Kidney (tissue), 14 donors: ENCODE measurements around the gene ZNF578. TPM values are rescaled to one million over a fixed set of nuclear protein-coding genes. Genes with fewer than 3 reads are reported as not detected.
"Not testable (repeated sequence)": the region's sequence is repeated elsewhere in the genome, so short reads cannot be mapped to it uniquely, and the experiment has no call there.

Source experiments
- DNase-seq, 5 donors: peaks; one replicate each; pipeline ENCODE4 v3.0.0-alpha.2; 2013 to 2020
- FAIRE-seq: peaks from 2 replicates; lab custom pipeline; 2012; peaks lifted over from hg19 to GRCh38; lab: Jason Lieb, UNC
- H3K27ac ChIP-seq, 2 donors: one replicate each; pipeline ENCODE4 v1.7.0; 2013; ENCODE audit warnings: low read depth in 2 of 2, low read length in 2 of 2, inconsistent platforms in 1 of 2
- H3K27me3 ChIP-seq: one replicate; pipeline ENCODE4 v1.7.1; 2013; ENCODE audit warnings: low read length, inconsistent platforms; ENCODE audit not compliant: control insufficient read depth, insufficient read depth
- H3K36me3 ChIP-seq, 3 donors: one replicate each; pipeline versions ENCODE4 v1.7.0 to v1.7.1; 2013; ENCODE audit warnings: low read length in 3 of 3, control low read depth in 1 of 3, inconsistent platforms in 1 of 3; ENCODE audit not compliant: insufficient read depth in 3 of 3, control insufficient read depth in 2 of 3
- H3K4me1 ChIP-seq, 3 donors: one replicate each; pipeline versions ENCODE4 v1.7.0 to v1.7.1; 2013; ENCODE audit warnings: low read length in 3 of 3, inconsistent platforms in 1 of 3, low read depth in 1 of 3; ENCODE audit not compliant: control insufficient read depth in 2 of 3, insufficient read depth in 2 of 3
- H3K4me3 ChIP-seq, 3 donors: one replicate each; pipeline versions ENCODE4 v1.7.0 to v1.8.1; 2013; ENCODE audit warnings: low read length in 3 of 3, control low read depth in 1 of 3, inconsistent platforms in 1 of 3
- H3K9ac ChIP-seq, 3 donors: one replicate each; pipeline versions ENCODE4 v1.7.0 to v1.7.1; 2013; ENCODE audit warnings: low read length in 3 of 3, control low read depth in 1 of 3, inconsistent platforms in 1 of 3
- H3K9me3 ChIP-seq, 3 donors: one replicate each; pipeline versions ENCODE4 v1.7.0 to v1.7.1; 2013; ENCODE audit warnings: low read length in 3 of 3, control low read depth in 1 of 3, inconsistent platforms in 1 of 3; ENCODE audit not compliant: control insufficient read depth in 2 of 3, insufficient read depth in 1 of 3
- intact Hi-C: fragments of 100-400 bp; cut with DNase I; formaldehyde crosslinking; loops from one replicate; pipeline ENCODE4 v1.11.1; 2022
- polyA plus RNA-seq: library from polyadenylated mRNA; stranded (reverse); fragments of 350-450 nt; fragmentation: Illumina TruSeq; extraction: RNeasy Lipid Tissue Mini Kit (QIAGEN cat#74804); gene quantifications from one replicate; pipeline ENCODE4 v1.2.3, GENCODE V29; 2014; ENCODE audit warnings: low read depth, low replicate concordance; ENCODE audit not compliant: insufficient read depth
- total RNA-seq: library from RNA; stranded (reverse); fragmentation: NEBNext Ultra II Directional; extraction: Animal tissue kit (Norgen Biotek cat#: 25700); gene quantifications from one replicate; pipeline ENCODE4 v1.2.1, GENCODE V29; 2021
- TF ChIP-seq, protein P1 (sequence below): IDR thresholded peaks from 3 replicates; pipeline ENCODE4 v1.5.1; 2012; ENCODE audit warnings: mild to moderate bottlenecking, moderate library complexity, borderline replicate concordance; ENCODE audit not compliant: insufficient read depth; ENCODE audit errors: extremely low read depth
- donor health status: control.
- donor health status: control.
- donor health status: control.
- donor health status: control.
- donor health status: control.
- donor health status: DM: yes; HTN: yes; CAD: no.
- donor health status: Normal renal cell carcinoma (clear cell type).

ZNF578 gene
- total and polyA plus RNA-seq, 2 donors from 2014 or later: 0.69 to 3.7 TPM

DNA sequence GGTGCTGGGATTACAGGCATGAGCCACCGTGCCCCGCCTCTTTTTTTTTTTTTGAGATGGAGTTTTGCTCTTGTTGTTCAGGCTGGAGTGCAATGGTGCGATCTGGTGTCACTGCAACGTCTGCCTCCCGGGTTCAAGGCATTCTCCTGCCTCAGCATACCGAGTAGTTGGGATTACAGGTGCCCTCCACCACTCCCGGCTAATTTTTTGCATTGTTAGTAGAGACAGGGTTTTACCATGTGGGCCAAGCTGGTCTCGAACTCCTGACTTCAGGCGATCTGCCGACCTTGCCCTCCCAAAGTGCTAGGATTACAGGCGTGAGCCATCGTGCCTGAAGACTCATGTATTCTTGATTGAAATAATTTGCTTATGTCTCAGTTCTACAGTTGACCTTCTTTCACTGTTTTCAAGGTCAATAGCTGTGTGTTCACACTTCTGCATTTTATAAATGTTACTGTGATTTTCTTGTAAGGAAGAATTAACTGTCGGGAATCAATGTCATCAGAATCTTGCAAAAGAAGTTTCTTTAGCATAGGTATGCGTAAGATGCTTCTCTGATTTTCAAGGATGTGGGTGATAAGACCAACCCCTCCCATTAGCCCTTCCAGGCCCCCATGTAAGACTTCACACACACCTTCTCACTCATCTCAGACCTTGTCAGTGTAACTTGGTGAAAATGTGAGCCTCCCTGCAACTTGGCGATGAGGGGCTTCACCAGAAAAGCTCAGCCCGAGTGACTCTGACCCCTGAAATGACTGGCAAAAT, 104.1 kb downstream of the ZNF578 start:
- TF ChIP-seq, protein P1, sequence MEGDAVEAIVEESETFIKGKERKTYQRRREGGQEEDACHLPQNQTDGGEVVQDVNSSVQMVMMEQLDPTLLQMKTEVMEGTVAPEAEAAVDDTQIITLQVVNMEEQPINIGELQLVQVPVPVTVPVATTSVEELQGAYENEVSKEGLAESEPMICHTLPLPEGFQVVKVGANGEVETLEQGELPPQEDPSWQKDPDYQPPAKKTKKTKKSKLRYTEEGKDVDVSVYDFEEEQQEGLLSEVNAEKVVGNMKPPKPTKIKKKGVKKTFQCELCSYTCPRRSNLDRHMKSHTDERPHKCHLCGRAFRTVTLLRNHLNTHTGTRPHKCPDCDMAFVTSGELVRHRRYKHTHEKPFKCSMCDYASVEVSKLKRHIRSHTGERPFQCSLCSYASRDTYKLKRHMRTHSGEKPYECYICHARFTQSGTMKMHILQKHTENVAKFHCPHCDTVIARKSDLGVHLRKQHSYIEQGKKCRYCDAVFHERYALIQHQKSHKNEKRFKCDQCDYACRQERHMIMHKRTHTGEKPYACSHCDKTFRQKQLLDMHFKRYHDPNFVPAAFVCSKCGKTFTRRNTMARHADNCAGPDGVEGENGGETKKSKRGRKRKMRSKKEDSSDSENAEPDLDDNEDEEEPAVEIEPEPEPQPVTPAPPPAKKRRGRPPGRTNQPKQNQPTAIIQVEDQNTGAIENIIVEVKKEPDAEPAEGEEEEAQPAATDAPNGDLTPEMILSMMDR: no peak
- Histone ChIP-seq H3K4me1 (no peaks in the 10 kb centered on the region), H3K9ac (no peak overlapping the region), H3K9me3 (peaks cover 9 to 42% (median 26%) of the 10 kb centered on the region in 3 donors), H3K36me3 (peaks cover 25 to 37% (median 29%) of the 10 kb centered on the region in 3 donors), H3K27me3 (no peaks in the 10 kb centered on the region), H3K27ac (no peak overlapping the region), H3K4me3 (no peak overlapping the region)
- intact Hi-C loops: no loop called here
- DNase-seq (no peak), FAIRE-seq (no peak)

DNA sequence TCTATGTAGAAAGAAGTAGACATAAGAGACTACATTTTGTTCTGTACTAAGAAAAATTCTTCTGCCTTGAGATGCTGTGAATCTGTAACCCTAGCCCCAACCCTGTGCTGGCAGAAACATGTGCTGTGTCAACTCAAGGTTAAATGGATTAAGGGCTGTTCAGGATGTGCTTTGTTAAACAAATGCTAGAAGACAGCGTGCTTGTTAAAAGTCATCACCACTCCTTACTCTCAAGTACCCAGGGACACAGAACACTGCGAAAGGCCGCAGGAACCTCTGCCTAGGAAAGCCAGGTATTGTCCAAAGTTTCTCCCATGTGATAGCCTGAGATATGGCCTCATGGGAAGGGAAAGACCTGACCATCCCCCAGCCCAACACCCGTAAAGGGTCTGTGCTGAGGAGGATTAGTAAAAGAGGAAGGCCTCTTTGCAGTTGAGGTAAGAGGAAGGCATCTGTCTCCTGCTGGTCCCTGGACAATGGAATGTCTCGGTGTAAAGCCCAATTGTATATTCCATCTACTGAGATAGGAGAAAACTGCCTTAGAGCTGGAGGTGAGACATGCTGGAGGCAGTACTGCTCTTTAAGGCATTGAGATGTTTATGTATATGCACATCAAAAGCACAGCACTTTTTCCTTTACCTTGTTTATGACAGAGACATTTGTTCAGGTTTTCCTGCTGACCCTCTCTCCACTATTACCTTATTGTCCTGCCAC, 105.5 kb downstream of the ZNF578 start:
- DNase-seq, H3K4me1 ChIP-seq, intact Hi-C loops, H3K4me3 ChIP-seq, H3K27me3 ChIP-seq, H3K9ac ChIP-seq, FAIRE-seq, H3K27ac ChIP-seq: not testable (repeated sequence)
- Histone ChIP-seq H3K36me3 (peaks cover 16 to 30% (median 17%) of the 10 kb centered on the region in 3 donors), H3K9me3 (peaks cover 8 to 36% (median 19%) of the 10 kb centered on the region in 3 donors)

DNA sequence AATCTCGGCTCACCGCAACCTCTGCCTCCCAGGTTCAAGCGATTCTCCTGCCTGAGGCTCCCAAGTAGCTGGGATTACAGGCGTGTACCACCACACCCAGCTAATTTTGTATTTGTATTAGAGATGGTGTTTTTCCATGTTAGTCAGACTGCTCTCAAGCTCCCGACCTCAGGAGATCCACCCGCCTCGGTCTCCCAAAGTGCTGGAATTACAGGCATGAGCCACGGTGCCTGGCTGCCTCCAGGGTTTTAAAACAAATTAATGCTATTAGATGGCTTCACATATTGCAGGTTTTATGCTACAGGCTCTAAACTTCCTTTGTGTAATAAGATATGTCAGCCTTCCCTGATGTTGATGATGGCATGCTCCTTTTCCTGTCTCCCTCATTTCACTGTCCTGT, 108.3 kb downstream of the ZNF578 start:
- H3K9ac ChIP-seq, H3K27me3 ChIP-seq, FAIRE-seq, H3K4me3 ChIP-seq, DNase-seq, H3K4me1 ChIP-seq, H3K27ac ChIP-seq, intact Hi-C loops: not testable (repeated sequence)
- H3K36me3 ChIP-seq: peaks cover 4 to 14% (median 5%) of the 10 kb centered on the region in 3 donors
- peaks cover 0 to 22% (median 2%) of the 10 kb centered on the region in 3 donors for H3K9me3 ChIP-seq

Other genes with a start within 250 kb of the ZNF578 start
- 22.8 TPM for gene ZNF766, start 184.0 kb upstream of the ZNF578 start, total RNA-seq
- 8.4 TPM for gene ZNF766, start 184.0 kb upstream of the ZNF578 start, polyA plus RNA-seq
- 13.2 TPM for gene ZNF480, start 156.4 kb upstream of the ZNF578 start, total RNA-seq
- 10.4 TPM for gene ZNF480, start 156.4 kb upstream of the ZNF578 start, polyA plus RNA-seq
- 4.9 TPM for gene ZNF610, start 117.3 kb upstream of the ZNF578 start, total RNA-seq
- gene ZNF610, start 117.3 kb upstream of the ZNF578 start, polyA plus RNA-seq: 4.2 TPM
- gene ZNF880, start 83.6 kb upstream of the ZNF578 start, total RNA-seq: 27.2 TPM
- 10.9 TPM for gene ZNF880, start 83.6 kb upstream of the ZNF578 start, polyA plus RNA-seq
- 32.0 TPM for gene ZNF528, start 55.7 kb upstream of the ZNF578 start, total RNA-seq
- gene ZNF528, start 55.7 kb upstream of the ZNF578 start, polyA plus RNA-seq: 10.1 TPM
- gene ZNF534, start 24.4 kb upstream of the ZNF578 start, total RNA-seq: not detected
- gene ZNF534, start 24.4 kb upstream of the ZNF578 start, polyA plus RNA-seq: not detected
- gene ZNF808, start 74.1 kb downstream of the ZNF578 start, total RNA-seq: 35.8 TPM
- gene ZNF808, start 74.1 kb downstream of the ZNF578 start, polyA plus RNA-seq: 3.4 TPM
- gene ZNF701, start 116.7 kb downstream of the ZNF578 start, total RNA-seq: 25.1 TPM
- 5.8 TPM for gene ZNF701, start 116.7 kb downstream of the ZNF578 start, polyA plus RNA-seq
- gene ZNF83, start 184.8 kb downstream of the ZNF578 start, total RNA-seq: 90.4 TPM
- 51.8 TPM for gene ZNF83, start 184.8 kb downstream of the ZNF578 start, polyA plus RNA-seq